ENCODE measurements around the gene BACE2.

BACE2 gene

DNA sequence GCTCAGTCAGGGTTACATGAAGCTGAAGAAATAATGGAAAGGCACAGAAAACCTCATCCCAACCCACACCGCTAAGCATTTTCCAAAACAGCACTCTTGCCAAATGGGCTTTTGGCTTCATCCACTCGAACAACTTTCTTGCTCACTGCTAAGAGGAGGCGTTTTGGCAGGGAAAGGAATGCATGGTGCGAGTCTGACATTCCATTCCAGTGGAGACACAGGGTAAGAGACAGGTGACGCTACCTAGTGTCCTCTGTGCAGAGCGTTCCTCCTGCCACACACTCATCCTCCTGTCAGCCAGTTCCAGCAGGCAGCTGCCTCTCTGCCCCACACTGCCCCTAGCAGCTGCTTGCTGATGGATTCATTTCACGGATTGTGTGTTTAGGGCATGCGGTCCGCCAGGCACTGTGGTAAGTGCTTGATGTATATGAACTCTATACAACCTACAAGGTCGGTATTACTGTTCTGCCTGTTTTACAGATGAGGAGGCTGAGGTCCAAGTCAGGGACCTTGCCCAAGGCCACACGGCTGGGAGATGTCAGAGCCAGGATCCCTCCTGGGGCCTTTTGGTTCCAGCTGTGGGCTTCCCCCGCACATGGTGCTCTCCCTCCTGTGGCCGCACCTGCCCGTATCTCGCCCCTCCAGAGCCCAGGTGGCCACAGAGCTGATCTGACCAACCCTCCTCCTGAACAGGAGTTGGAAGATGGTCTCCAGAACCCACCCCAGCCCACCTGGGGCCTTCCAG, 25.7 kb upstream of the BACE2 start:
- TF ChIP-seq, protein P1, sequence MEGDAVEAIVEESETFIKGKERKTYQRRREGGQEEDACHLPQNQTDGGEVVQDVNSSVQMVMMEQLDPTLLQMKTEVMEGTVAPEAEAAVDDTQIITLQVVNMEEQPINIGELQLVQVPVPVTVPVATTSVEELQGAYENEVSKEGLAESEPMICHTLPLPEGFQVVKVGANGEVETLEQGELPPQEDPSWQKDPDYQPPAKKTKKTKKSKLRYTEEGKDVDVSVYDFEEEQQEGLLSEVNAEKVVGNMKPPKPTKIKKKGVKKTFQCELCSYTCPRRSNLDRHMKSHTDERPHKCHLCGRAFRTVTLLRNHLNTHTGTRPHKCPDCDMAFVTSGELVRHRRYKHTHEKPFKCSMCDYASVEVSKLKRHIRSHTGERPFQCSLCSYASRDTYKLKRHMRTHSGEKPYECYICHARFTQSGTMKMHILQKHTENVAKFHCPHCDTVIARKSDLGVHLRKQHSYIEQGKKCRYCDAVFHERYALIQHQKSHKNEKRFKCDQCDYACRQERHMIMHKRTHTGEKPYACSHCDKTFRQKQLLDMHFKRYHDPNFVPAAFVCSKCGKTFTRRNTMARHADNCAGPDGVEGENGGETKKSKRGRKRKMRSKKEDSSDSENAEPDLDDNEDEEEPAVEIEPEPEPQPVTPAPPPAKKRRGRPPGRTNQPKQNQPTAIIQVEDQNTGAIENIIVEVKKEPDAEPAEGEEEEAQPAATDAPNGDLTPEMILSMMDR (IDR thresholded peaks at IDR 0.05; ENCODE audit: borderline replicate concordance, extremely low read depth, low read length, poor library complexity, severe bottlenecking) = no peak
- no peak for TF ChIP-seq EZH2 (IDR thresholded peaks at IDR 0.05; ENCODE audit: borderline replicate concordance, low read depth, low read length, severe bottlenecking)
- no peak for ATAC-seq (ENCODE audit: insufficient read depth, low read depth)
- H3K4me3 ChIP-seq (ENCODE audit: low read depth in 1 of 2, low read length in 2 of 2) = no peak overlapping the region
- no peak overlapping the region for H3K9ac ChIP-seq (ENCODE audit: low read depth, low read length)
- no peaks in the 10 kb centered on the region for H3K9me3 ChIP-seq (ENCODE audit: insufficient read depth, low read length, severe bottlenecking)
- H3K4me2 ChIP-seq (ENCODE audit: insufficient read depth, low read length) = no peak overlapping the region
- DNase-seq = no peak
- no peak overlapping the region for H3K27ac ChIP-seq (ENCODE audit: low read length)
- H3K79me2 ChIP-seq (ENCODE audit: insufficient read depth, low read length) = no peaks in the 10 kb centered on the region
- H2AFZ ChIP-seq (ENCODE audit: low read depth, low read length) = no peak overlapping the region
- H3K4me1 ChIP-seq (ENCODE audit: insufficient read depth, low read length) = no peaks in the 10 kb centered on the region
- no peaks in the 10 kb centered on the region for H3K27me3 ChIP-seq (ENCODE audit: insufficient read depth, low read length, poor library complexity)
- no peaks in the 10 kb centered on the region for H3K36me3 ChIP-seq (ENCODE audit: insufficient read depth, low read length)
- H4K20me1 ChIP-seq (ENCODE audit: insufficient read depth, low read length) = no peaks in the 10 kb centered on the region

DNA sequence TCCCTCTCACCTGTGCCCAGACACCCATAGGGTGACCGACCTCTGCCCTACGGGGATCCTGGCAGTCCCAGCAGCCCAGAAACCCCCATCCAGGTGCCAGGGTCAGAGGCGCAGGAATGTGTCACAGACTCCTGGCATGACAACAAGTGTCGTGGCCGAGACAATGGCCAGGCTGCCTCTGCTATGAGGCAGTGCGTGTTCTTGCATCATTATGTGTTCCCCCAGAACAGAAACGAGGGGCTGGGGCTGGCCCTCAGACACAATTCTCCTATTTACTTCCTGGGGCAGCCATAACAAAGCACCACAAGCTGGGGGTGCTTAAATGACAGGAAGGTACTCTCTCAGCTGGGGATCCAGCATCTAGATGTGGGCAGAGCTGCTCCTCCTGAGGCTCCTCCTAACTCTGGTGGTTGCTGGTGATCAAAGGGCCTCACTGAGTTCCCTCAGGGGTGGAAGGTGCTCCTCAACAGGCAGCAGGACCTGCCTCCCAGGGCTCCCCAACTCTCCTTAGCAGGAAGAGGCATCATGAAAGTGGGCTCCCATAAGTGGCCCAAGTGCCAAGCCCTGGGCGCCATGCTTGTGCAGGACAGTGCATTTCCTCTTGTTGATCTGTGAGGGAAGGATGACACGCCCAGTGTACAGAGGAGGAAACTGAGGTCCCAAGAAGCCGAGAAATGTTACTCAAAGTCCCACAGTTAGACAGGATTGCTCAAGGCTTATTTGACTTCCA, 24.2 kb upstream of the BACE2 start:
- no peaks in the 10 kb centered on the region for H3K36me3 ChIP-seq (ENCODE audit: insufficient read depth, low read length)
- H3K9me3 ChIP-seq (ENCODE audit: insufficient read depth, low read length, severe bottlenecking) = no peaks in the 10 kb centered on the region
- H3K27ac ChIP-seq (ENCODE audit: low read length) = no peak overlapping the region
- TF ChIP-seq, protein P1 (IDR thresholded peaks at IDR 0.05; ENCODE audit: borderline replicate concordance, extremely low read depth, low read length, poor library complexity, severe bottlenecking) = no peak
- no peak for TF ChIP-seq EZH2 (IDR thresholded peaks at IDR 0.05; ENCODE audit: borderline replicate concordance, low read depth, low read length, severe bottlenecking)
- H2AFZ ChIP-seq (ENCODE audit: low read depth, low read length) = no peak overlapping the region
- no peaks in the 10 kb centered on the region for H3K4me1 ChIP-seq (ENCODE audit: insufficient read depth, low read length)
- DNase-seq (no peak), ATAC-seq (ENCODE audit: insufficient read depth, low read depth) (no peak)
- H3K4me3 ChIP-seq (ENCODE audit: low read depth in 1 of 2, low read length in 2 of 2) = no peak overlapping the region
- no peak overlapping the region for H3K9ac ChIP-seq (ENCODE audit: low read depth, low read length)
- H3K79me2 ChIP-seq (ENCODE audit: insufficient read depth, low read length) = no peaks in the 10 kb centered on the region
- no peaks in the 10 kb centered on the region for H3K27me3 ChIP-seq (ENCODE audit: insufficient read depth, low read length, poor library complexity)
- H3K4me2 ChIP-seq (ENCODE audit: insufficient read depth, low read length) = no peak overlapping the region
- H4K20me1 ChIP-seq (ENCODE audit: insufficient read depth, low read length) = no peaks in the 10 kb centered on the region

DNA sequence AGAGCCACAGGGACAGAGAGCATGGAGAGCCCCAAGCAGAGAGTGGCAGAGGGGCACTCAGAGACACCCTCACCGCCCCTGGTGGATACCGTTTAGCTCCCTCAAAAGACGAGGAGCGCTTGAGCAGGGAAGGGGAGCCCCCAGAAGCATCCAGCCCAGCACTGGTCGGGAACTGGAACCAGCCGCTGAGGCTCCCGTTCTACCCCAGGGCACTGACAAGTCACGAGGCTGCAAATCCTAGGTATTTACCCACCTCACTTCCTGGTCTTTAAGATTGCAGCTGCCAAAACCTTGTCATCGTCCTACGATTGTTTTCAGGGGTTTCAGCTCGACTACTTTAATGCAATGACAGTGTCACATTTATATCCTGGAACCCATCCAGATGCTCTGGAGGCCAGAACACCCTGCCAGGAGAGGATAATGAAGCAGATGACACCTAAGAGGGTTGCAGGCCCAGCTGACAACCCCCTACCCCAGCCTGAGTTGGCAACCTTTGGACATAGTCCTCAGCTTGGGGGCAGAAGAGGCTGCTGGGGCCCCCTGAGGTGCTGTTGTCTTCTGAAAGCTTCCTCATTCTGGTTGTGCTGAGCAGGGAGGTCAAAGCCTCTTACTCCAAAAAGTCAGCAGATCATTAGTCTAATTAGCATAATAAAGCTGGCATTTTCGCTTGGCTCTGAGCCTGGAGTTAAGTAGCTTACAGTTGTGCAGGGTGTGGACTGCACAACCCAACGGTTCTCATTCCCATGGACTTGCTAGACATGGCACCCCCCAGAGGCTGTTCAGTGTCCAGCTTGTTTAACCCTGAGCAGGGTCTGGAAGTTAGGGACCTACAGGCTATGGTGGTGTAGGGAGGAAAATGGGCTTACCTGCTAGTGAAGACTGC, 20.6 kb upstream of the BACE2 start:
- no peak overlapping the region for H3K4me2 ChIP-seq (ENCODE audit: insufficient read depth, low read length)
- H3K9ac ChIP-seq (ENCODE audit: low read depth, low read length) = no peak overlapping the region
- H3K4me1 ChIP-seq (ENCODE audit: insufficient read depth, low read length) = no peaks in the 10 kb centered on the region
- H3K36me3 ChIP-seq (ENCODE audit: insufficient read depth, low read length) = no peaks in the 10 kb centered on the region
- TF ChIP-seq, protein P1 (IDR thresholded peaks at IDR 0.05; ENCODE audit: borderline replicate concordance, extremely low read depth, low read length, poor library complexity, severe bottlenecking) = no peak
- TF ChIP-seq EZH2 (IDR thresholded peaks at IDR 0.05; ENCODE audit: borderline replicate concordance, low read depth, low read length, severe bottlenecking) = no peak
- no peak overlapping the region for H3K27ac ChIP-seq (ENCODE audit: low read length)
- no peaks in the 10 kb centered on the region for H4K20me1 ChIP-seq (ENCODE audit: insufficient read depth, low read length)
- H3K9me3 ChIP-seq (ENCODE audit: insufficient read depth, low read length, severe bottlenecking) = no peaks in the 10 kb centered on the region
- no peak for DNase-seq
- no peaks in the 10 kb centered on the region for H3K27me3 ChIP-seq (ENCODE audit: insufficient read depth, low read length, poor library complexity)
- H2AFZ ChIP-seq (ENCODE audit: low read depth, low read length) = no peak overlapping the region
- H3K79me2 ChIP-seq (ENCODE audit: insufficient read depth, low read length) = no peaks in the 10 kb centered on the region
- H3K4me3 ChIP-seq (ENCODE audit: low read depth in 1 of 2, low read length in 2 of 2) = no peak overlapping the region
- no peak for ATAC-seq (ENCODE audit: insufficient read depth, low read depth)
